Naive B cell (primary cell): ENCODE data around the gene IGSF11. TPM values are rescaled to one million over a fixed set of nuclear protein-coding genes. Genes with fewer than 3 reads are reported as not detected.

Experiments
- ATAC-seq, 2 donors: fragments of 150-1000 bp; cut with Tn5 transposase; 2 replicates each; pipeline ENCODE4 v1.10.0; 2021; ENCODE audit warnings: low read depth in 2 of 2, mild to moderate bottlenecking in 2 of 2, moderate library complexity in 2 of 2
- DNase-seq: peaks from one replicate; pipeline ENCODE4 v3.0.0; 2022
- H3K27ac Mint-ChIP-seq, 6 donors: one replicate each; pipeline ENCODE4 v1.8.0; 2020 to 2022; ENCODE audit warnings: mild to moderate bottlenecking in 6 of 6, mixed read lengths in 6 of 6, moderate library complexity in 5 of 6, inconsistent platforms in 2 of 6
- H3K27me3 Mint-ChIP-seq, 3 donors: one replicate each; pipeline ENCODE4 v1.8.0; 2021 to 2022; ENCODE audit warnings: mixed read lengths in 3 of 3, mild to moderate bottlenecking in 1 of 3
- H3K36me3 Mint-ChIP-seq, 2 donors: one replicate each; pipeline ENCODE4 v1.8.0; 2020 to 2022; ENCODE audit warnings: mixed read lengths in 2 of 2, inconsistent platforms in 1 of 2, mild to moderate bottlenecking in 1 of 2
- H3K4me1 Mint-ChIP-seq, 3 donors: one replicate each; pipeline ENCODE4 v1.8.0; 2020 to 2022; ENCODE audit warnings: mixed read lengths in 3 of 3, inconsistent platforms in 1 of 3, mild to moderate bottlenecking in 1 of 3, moderate library complexity in 1 of 3
- H3K4me3 Mint-ChIP-seq, 8 donors: one replicate each; pipeline ENCODE4 v1.8.0; 2020 to 2022; ENCODE audit warnings: mild to moderate bottlenecking in 8 of 8, mixed read lengths in 8 of 8, moderate library complexity in 8 of 8, inconsistent platforms in 2 of 8
- H3K9me3 Mint-ChIP-seq, 7 donors: one replicate each; pipeline ENCODE4 v1.8.0; 2020 to 2022; ENCODE audit warnings: mixed read lengths in 7 of 7, mild to moderate bottlenecking in 5 of 7, inconsistent platforms in 2 of 7, moderate library complexity in 1 of 7
- polyA plus RNA-seq, 6 donors: library from polyadenylated mRNA; unstranded; fragments of 300-500 nt; fragmentation: Illumina TruSeq; gene quantifications; one replicate each; pipeline ENCODE4 v1.2.3, GENCODE V29; 2021; ENCODE audit warnings: low read depth in 6 of 6

IGSF11 gene
- polyA plus RNA-seq, 6 donors from 2014 or later = not detected

- no peaks in the 10 kb centered on the region for H3K36me3 Mint-ChIP-seq
- peaks cover 0 to 17% (median 9%) of the 10 kb centered on the region in 3 donors for H3K27me3 Mint-ChIP-seq
- peaks cover 0 to 7% (median 0%) of the 10 kb centered on the region in 7 donors for H3K9me3 Mint-ChIP-seq
- H3K4me3 Mint-ChIP-seq = no peak overlapping the region
- DNase-seq = no peak
- H3K27ac Mint-ChIP-seq = no peak overlapping the region
- no peak for ATAC-seq
- H3K4me1 Mint-ChIP-seq = no peaks in the 10 kb centered on the region
These were observed 73.7 kb downstream of the IGSF11 start for GRCh38 chr3:118960876-118961450.

GRCh38 chr3:118955914-118956556 is 78.6 kb downstream of the IGSF11 start:
- Mint-ChIP-seq H3K27me3 (peaks cover 0 to 17% (median 9%) of the 10 kb centered on the region in 3 donors), H3K9me3 (peaks cover 0 to 19% (median 2%) of the 10 kb centered on the region in 7 donors), H3K4me3 (no peak overlapping the region), H3K36me3 (no peaks in the 10 kb centered on the region), H3K27ac (no peak overlapping the region), H3K4me1 (no peaks in the 10 kb centered on the region)
- DNase-seq = no peak
- ATAC-seq = no peak

- Mint-ChIP-seq H3K9me3 (peaks cover 0 to 19% (median 2%) of the 10 kb centered on the region in 7 donors), H3K4me3 (no peak overlapping the region), H3K27ac (no peak overlapping the region), H3K4me1 (no peaks in the 10 kb centered on the region), H3K27me3 (no peaks in the 10 kb centered on the region), H3K36me3 (no peaks in the 10 kb centered on the region)
- no peak for ATAC-seq
- no peak for DNase-seq
These were observed 83.6 kb downstream of the IGSF11 start for GRCh38 chr3:118951089-118951488.

- Mint-ChIP-seq H3K4me1 (no peaks in the 10 kb centered on the region), H3K27ac (no peak overlapping the region), H3K9me3 (peaks cover 0 to 15% (median 2%) of the 10 kb centered on the region in 7 donors), H3K36me3 (no peaks in the 10 kb centered on the region), H3K4me3 (no peak overlapping the region), H3K27me3 (peaks cover 0 to 3% (median 0%) of the 10 kb centered on the region in 3 donors)
- ATAC-seq (no peak), DNase-seq (no peak)
These were observed 85.4 kb downstream of the IGSF11 start for GRCh38 chr3:118949113-118949760.

GRCh38 chr3:118948146-118948545 is 86.5 kb downstream of the IGSF11 start:
- H3K27me3 Mint-ChIP-seq = peaks cover 0 to 3% (median 0%) of the 10 kb centered on the region in 3 donors
- no peak for DNase-seq
- peaks cover 0 to 4% (median 0%) of the 10 kb centered on the region in 7 donors for H3K9me3 Mint-ChIP-seq
- H3K4me3 Mint-ChIP-seq = no peak overlapping the region
- no peak overlapping the region for H3K27ac Mint-ChIP-seq
- no peaks in the 10 kb centered on the region for H3K4me1 Mint-ChIP-seq
- H3K36me3 Mint-ChIP-seq = no peaks in the 10 kb centered on the region
- no peak for ATAC-seq

GRCh38 chr3:118946449-118946848 is 88.2 kb downstream of the IGSF11 start:
- Mint-ChIP-seq H3K4me1 (no peaks in the 10 kb centered on the region), H3K4me3 (no peak overlapping the region), H3K27me3 (peaks cover 0 to 3% (median 0%) of the 10 kb centered on the region in 3 donors), H3K9me3 (no peaks in the 10 kb centered on the region), H3K36me3 (no peaks in the 10 kb centered on the region), H3K27ac (no peak overlapping the region)
- DNase-seq = no peak
- ATAC-seq = no peak

GRCh38 chr3:118945834-118946233 is 88.8 kb downstream of the IGSF11 start:
- ATAC-seq (no peak), DNase-seq (no peak)
- Mint-ChIP-seq H3K27ac (no peak overlapping the region), H3K9me3 (peaks cover 0 to 3% (median 0%) of the 10 kb centered on the region in 7 donors), H3K36me3 (no peaks in the 10 kb centered on the region), H3K27me3 (peaks cover 0 to 3% (median 0%) of the 10 kb centered on the region in 3 donors), H3K4me1 (no peaks in the 10 kb centered on the region), H3K4me3 (no peak overlapping the region)

GRCh38 chr3:118943597-118943996 is 91.0 kb downstream of the IGSF11 start:
- Mint-ChIP-seq H3K9me3 (peaks cover 0 to 16% (median 0%) of the 10 kb centered on the region in 7 donors), H3K4me1 (no peaks in the 10 kb centered on the region), H3K4me3 (no peak overlapping the region), H3K36me3 (no peaks in the 10 kb centered on the region), H3K27me3 (peaks cover 0 to 5% (median 2%) of the 10 kb centered on the region in 3 donors), H3K27ac (no peak overlapping the region)
- DNase-seq (no peak), ATAC-seq (no peak)

GRCh38 chr3:118942671-118943070 is 92.0 kb downstream of the IGSF11 start:
- no peak overlapping the region for H3K4me3 Mint-ChIP-seq
- H3K36me3 Mint-ChIP-seq = no peaks in the 10 kb centered on the region
- no peak overlapping the region for H3K27ac Mint-ChIP-seq
- H3K4me1 Mint-ChIP-seq = no peaks in the 10 kb centered on the region
- H3K9me3 Mint-ChIP-seq = peaks cover 0 to 19% (median 0%) of the 10 kb centered on the region in 7 donors
- H3K27me3 Mint-ChIP-seq = peaks cover 0 to 8% (median 6%) of the 10 kb centered on the region in 3 donors
- ATAC-seq (no peak), DNase-seq (no peak)

- ATAC-seq (no peak), DNase-seq (no peak)
- no peaks in the 10 kb centered on the region for H3K36me3 Mint-ChIP-seq
- no peak overlapping the region for H3K27ac Mint-ChIP-seq
- H3K4me1 Mint-ChIP-seq = no peaks in the 10 kb centered on the region
- H3K4me3 Mint-ChIP-seq = no peak overlapping the region
- peaks cover 0 to 8% (median 6%) of the 10 kb centered on the region in 3 donors for H3K27me3 Mint-ChIP-seq
- peaks cover 0 to 19% (median 0%) of the 10 kb centered on the region in 7 donors for H3K9me3 Mint-ChIP-seq
These were observed 92.5 kb downstream of the IGSF11 start for GRCh38 chr3:118942195-118942594.

- no peak for DNase-seq
- Mint-ChIP-seq H3K27ac (no peak overlapping the region), H3K4me3 (no peak overlapping the region), H3K4me1 (no peaks in the 10 kb centered on the region), H3K9me3 (peaks cover 0 to 19% (median 0%) of the 10 kb centered on the region in 7 donors), H3K36me3 (no peaks in the 10 kb centered on the region), H3K27me3 (peaks cover 0 to 8% (median 6%) of the 10 kb centered on the region in 3 donors)
- no peak for ATAC-seq
These were observed 93.4 kb downstream of the IGSF11 start for GRCh38 chr3:118941236-118941635.

GRCh38 chr3:118938183-118938961 is 96.3 kb downstream of the IGSF11 start:
- Mint-ChIP-seq H3K36me3 (no peaks in the 10 kb centered on the region), H3K4me1 (no peaks in the 10 kb centered on the region), H3K4me3 (no peak overlapping the region), H3K27me3 (peaks cover 0 to 6% (median 5%) of the 10 kb centered on the region in 3 donors), H3K27ac (no peak overlapping the region), H3K9me3 (peaks cover 0 to 19% (median 0%) of the 10 kb centered on the region in 7 donors)
- ATAC-seq (no peak), DNase-seq (no peak)

GRCh38 chr3:118936811-118937210 is 97.8 kb downstream of the IGSF11 start:
- ATAC-seq = no peak
- no peaks in the 10 kb centered on the region for H3K36me3 Mint-ChIP-seq
- no peak for DNase-seq
- peaks cover 0 to 19% (median 0%) of the 10 kb centered on the region in 7 donors for H3K9me3 Mint-ChIP-seq
- H3K4me1 Mint-ChIP-seq = no peaks in the 10 kb centered on the region
- H3K27ac Mint-ChIP-seq = no peak overlapping the region
- H3K27me3 Mint-ChIP-seq = peaks cover 0 to 6% (median 5%) of the 10 kb centered on the region in 3 donors
- no peak overlapping the region for H3K4me3 Mint-ChIP-seq
